ENCODE data around the gene ERICH4. TPM values are rescaled to one million over a fixed set of nuclear protein-coding genes. Genes with fewer than 3 reads are reported as not detected.

The ERICH4 gene
- polyA plus RNA-seq, 2 of the 4 experiments (the other 2 are of a cell fraction), result 0.26 TPM; not detected in 1

- H3K9me3 ChIP-seq, result no peaks in the 10 kb centered on the region
- H3K4me1 ChIP-seq, result no peaks in the 10 kb centered on the region
- no peak overlapping the region for H3K4me3 ChIP-seq
- TF ChIP-seq HMGXB4 (CRISPR knock-in tag; IDR thresholded peaks at IDR 0.05; ENCODE audit: borderline replicate concordance) (no peak), MAZ (IDR thresholded peaks at IDR 0.05; ENCODE audit: borderline replicate concordance, low read depth, low read length) (no peak), MAFK (IDR thresholded peaks at IDR 0.05; ENCODE audit: partially characterized antibody) (no peak), ZC3H11A (IDR thresholded peaks at IDR 0.05) (no peak), E2F6 (IDR thresholded peaks at IDR 0.05; ENCODE audit: borderline replicate concordance, low read depth) (no peak), GATA3 (IDR thresholded peaks at IDR 0.05; ENCODE audit: borderline replicate concordance) (no peak), CBX8 (IDR thresholded peaks at IDR 0.05) (no peak), HOXB5 (CRISPR knock-in tag; IDR thresholded peaks at IDR 0.05) (no peak), ELK1 (IDR thresholded peaks at IDR 0.05; ENCODE audit: low read depth, low read length) (no peak), HDAC2 (IDR thresholded peaks at IDR 0.05) (no peak), KDM5A (IDR thresholded peaks at IDR 0.05) (no peak), HOXA7 (CRISPR knock-in tag; IDR thresholded peaks at IDR 0.05) (no peak), RARB (CRISPR knock-in tag; IDR thresholded peaks at IDR 0.05) (no peak), FOSL2 (IDR thresholded peaks at IDR 0.05) (no peak), FOSL2 (CRISPR knock-in tag; IDR thresholded peaks at IDR 0.05) (no peak), RNF2 (IDR thresholded peaks at IDR 0.05; ENCODE audit: borderline replicate concordance, low read depth) (no peak)
- FAIRE-seq (no peak), ATAC-seq (no peak), DNase-seq (ENCODE audit: low read depth in 1 of 2, low spot score in 1 of 2) (no peak)
- H3K4me2 ChIP-seq, result no peak overlapping the region
- CTCF ChIA-PET, result interaction anchor here (1.0 to 2.0 kb wide), 9 partner anchors 9 to 148 kb away, joined by 3 to 4 read pairs (median 3); partner anchors contain the start of genes B3GNT8 and DMAC2
- POLR2A ChIA-PET, result interaction anchor here (0.5 kb wide), 1 partner anchor 460 kb away, joined by 3 read pairs; no protein-coding TSS in a partner anchor
- 86% methylated on average over 9 of the region's 9 CpGs for WGBS (ENCODE audit: missing lambda C conversion rate)
- H3K27ac ChIP-seq, result no peak overlapping the region
Observed at GRCh38 chr19:41415154-41415571, 27.8 kb upstream of the ERICH4 start.

- 91% methylated on average over 12 of the region's 12 CpGs for WGBS (ENCODE audit: missing lambda C conversion rate)
- Histone ChIP-seq H3K4me3 (no peak overlapping the region), H3K9me3 (no peaks in the 10 kb centered on the region), H3K4me1 (no peaks in the 10 kb centered on the region), H3K27ac (no peak overlapping the region), H3K4me2 (no peak overlapping the region)
- ATAC-seq (no peak), DNase-seq (ENCODE audit: low read depth in 1 of 2, low spot score in 1 of 2) (no peak), FAIRE-seq (no peak)
- ChIA-PET CTCF (interaction anchor here (0.7 to 3.5 kb wide), 7 partner anchors 8 to 147 kb away, joined by 3 to 15 read pairs (median 3); partner anchors contain the start of gene DMAC2), POLR2A (interaction anchor here (0.6 to 1.4 kb wide), 2 partner anchors 20 to 23 kb away, joined by 3 read pairs; no protein-coding TSS in a partner anchor)
- no peak for TF ChIP-seq CBX8 (IDR thresholded peaks at IDR 0.05)
- no peak for TF ChIP-seq CTCF (IDR thresholded peaks at IDR 0.05)
- no peak for TF ChIP-seq NFE2L2 (conservative IDR thresholded peaks at IDR 0.05; ENCODE audit: low read length)
- TF ChIP-seq MAFK (IDR thresholded peaks at IDR 0.05; ENCODE audit: partially characterized antibody), result no peak
- TF ChIP-seq TFCP2L1 (CRISPR knock-in tag; IDR thresholded peaks at IDR 0.05), result no peak
- no peak for TF ChIP-seq FOSL2 (IDR thresholded peaks at IDR 0.05)
- TF ChIP-seq FOSL2 (CRISPR knock-in tag; IDR thresholded peaks at IDR 0.05), result no peak
- no peak for TF ChIP-seq REST (IDR thresholded peaks at IDR 0.05)
- TF ChIP-seq E2F6 (IDR thresholded peaks at IDR 0.05; ENCODE audit: borderline replicate concordance, low read depth), result no peak
- no peak for TF ChIP-seq PBX3 (IDR thresholded peaks at IDR 0.05)
- no peak for TF ChIP-seq ZFP36 (IDR thresholded peaks at IDR 0.05; ENCODE audit: borderline replicate concordance, partially characterized antibody)
- TF ChIP-seq EHMT2 (IDR thresholded peaks at IDR 0.05; ENCODE audit: low read depth), result no peak
- TF ChIP-seq ESRRA (IDR thresholded peaks at IDR 0.05; ENCODE audit: borderline replicate concordance, low read length), result no peak
- no peak for TF ChIP-seq RARB (CRISPR knock-in tag; IDR thresholded peaks at IDR 0.05)
- TF ChIP-seq POLR2AphosphoS2 (conservative IDR thresholded peaks at IDR 0.05; ENCODE audit: low read length), result no peak
- no peak for TF ChIP-seq MAZ (IDR thresholded peaks at IDR 0.05; ENCODE audit: borderline replicate concordance, low read depth, low read length)
Observed at GRCh38 chr19:41416194-41416674, 26.7 kb upstream of the ERICH4 start.
